ENCODE measurements around the gene TXNRD1.
"Not testable (repeated sequence)": the region's sequence is repeated elsewhere in the genome, so short reads cannot be mapped to it uniquely, and the experiment has no call there.

Gene TXNRD1

GRCh38 chr12:104281636-104282035 lies 66.1 kb downstream of the TXNRD1 start:
- no peak for ATAC-seq

DNA sequence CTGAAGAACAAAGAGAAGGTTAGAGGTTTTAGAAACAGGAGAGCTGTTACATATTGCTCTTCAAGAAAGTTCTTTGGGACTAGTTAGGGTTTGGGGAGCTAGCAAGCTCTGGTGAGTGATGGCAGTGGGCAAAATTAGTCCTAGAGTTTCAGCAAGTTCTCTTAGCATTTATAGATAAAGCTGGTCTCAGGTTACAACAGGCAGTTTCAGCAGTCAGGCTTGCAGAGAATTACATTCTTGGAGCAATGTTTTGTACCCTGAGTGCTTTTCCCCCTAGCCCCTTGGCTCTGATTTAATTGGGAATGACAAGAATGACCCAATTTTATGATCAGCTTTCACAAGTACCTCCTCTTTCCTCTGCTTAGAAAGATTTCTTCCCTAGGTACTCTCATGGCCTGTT lies 66.5 kb downstream of the TXNRD1 start:
- ATAC-seq = no peak

DNA sequence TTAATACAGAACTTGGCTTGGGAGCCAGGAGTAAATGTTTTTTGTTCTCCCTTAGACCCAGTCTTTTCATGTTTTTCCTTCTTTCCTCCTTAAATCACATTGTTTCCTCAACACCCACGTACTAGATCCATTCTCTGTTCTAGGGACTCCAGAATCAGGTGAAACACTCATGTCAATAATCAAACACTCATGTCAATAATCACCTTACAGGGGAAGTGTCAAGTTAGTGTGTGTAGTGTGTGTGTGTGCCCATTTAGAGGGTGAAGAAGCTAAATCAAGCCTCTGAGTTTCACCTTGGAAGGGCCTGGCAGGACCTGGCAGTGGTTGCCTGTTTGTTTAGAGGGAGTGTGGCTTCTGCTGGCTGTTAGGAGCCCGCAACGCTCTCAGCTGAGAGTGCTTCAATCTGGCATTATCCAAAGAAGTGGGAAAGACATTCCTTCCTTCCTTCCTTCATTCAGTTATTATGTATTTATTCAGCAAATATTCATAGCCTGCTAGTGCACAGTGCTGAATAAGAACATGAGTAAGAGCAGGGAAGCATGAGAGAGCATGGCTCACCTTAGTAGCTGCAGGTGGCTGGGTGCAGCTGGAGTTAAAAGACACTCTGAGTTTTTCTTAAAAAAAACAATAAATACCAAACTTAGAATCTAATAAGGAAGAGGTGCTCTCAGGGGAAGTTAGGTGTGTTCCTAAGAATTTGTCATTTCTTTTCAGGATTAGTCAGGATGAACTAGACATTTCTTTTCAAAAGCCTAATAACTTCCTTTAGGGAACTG lies 70.3 kb downstream of the TXNRD1 start:
- ATAC-seq = peak; percentile 27 to 34

DNA sequence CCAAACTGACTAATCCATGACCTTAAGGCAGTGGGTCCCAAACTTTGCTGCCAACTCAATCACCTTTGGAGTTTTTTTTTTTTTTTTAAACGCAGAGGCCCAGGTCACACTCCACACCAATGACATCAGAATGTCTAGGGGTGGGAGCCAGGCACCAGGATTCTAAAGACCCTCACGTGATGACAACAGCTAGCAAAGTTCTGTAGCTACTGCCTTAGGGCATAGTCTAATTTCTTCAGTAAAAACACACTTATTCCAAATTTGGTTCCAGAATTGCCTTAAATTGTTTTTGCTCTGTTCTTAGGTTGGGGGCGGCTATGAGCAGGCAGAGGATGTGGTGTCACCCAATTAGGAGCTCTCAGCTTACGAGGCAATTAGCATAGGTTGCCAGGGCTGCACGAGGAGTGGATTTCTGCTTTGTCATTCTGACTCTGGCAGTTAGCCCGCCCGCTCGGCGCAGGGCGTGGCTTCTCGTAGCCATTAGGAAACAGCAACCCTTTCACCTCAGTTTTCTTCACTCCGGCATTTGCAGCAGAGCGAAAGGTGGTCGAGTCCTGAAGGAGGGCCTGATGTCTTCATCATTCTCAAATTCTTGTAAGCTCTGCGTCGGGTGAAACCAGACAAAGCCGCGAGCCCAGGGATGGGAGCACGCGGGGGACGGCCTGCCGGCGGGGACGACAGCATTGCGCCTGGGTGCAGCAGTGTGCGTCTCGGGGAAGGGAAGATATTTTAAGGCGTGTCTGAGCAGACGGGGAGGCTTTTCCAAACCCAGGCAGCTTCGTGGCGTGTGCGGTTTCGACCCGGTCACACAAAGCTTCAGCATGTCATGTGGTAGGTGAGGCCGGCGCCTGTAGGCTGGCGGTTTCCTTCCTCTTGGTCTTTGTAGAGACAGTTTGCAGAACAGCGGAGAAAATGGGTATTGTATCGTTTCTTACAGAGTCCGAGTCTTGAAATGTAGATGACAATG lies 71.2 kb downstream of the TXNRD1 start:
- ATAC-seq = peak; percentile 88 to 89

GRCh38 chr12:104288635-104289274 lies 73.2 kb downstream of the TXNRD1 start:
- ATAC-seq = peak; percentile 50 to 58

GRCh38 chr12:104290320-104290719 lies 74.7 kb downstream of the TXNRD1 start:
- ATAC-seq = no peak

DNA sequence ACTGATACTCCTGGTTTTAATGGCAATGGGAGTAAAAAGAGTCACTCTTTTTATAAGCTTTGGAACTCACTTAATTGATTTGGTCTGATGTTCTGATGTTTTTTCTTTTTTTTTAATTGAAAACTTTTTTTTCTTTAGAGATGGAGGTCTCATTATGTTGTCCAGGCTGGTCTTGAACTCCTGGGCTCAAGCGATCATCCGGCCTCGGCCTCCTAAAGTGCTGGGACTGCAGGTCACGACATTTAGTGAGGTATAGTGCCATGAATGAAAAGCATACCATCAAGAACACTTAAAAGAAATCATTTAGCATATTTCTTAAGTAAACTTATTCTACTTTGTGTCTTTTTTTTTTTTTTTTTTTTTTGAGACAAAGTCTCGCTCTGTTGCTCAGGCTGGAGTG lies 75.3 kb downstream of the TXNRD1 start:
- ATAC-seq = no peak

GRCh38 chr12:104291867-104292524 lies 76.4 kb downstream of the TXNRD1 start:
- ATAC-seq = no peak

DNA sequence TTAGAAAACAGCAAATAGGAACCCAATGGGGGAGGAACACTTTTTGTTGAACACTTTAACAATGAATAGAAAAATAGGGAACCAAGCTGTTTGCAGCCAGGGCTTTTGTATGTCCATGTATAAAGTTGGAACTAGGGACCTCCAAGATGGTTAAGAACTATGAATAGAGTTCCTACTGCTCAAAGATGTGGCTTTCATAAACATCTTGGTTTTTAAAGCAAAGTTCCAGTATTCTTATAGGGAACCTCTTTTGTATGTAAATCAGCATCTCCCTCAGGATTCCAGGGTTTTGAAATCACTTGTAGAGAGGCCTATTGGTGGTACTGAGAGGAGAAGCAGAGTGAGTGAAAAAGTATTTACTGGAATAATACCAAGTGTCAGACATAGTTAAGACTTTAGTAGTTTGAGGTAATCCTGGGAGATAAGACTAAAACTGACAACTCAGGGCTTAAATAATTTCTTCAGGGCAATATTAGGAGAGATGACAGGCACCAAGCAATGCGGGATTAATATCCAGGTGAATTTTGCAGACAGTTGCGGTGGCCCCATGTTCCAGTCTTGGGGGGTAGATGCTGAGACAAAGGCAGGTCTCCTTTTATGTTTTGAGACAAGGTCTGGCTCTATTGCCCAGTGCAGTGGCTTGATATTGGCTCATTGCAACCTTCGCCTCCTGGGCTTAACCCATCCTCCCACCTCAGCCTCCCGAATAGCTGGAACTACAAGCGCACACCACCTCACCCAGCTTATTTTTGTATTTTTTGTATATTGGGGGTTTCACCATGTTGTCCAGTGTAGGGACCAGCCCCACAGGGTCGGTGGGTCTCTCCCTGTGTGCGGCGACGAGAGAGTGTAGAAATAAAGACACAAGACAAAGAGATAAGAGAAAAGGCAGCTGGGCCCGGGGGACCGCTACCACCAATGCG lies 77.6 kb downstream of the TXNRD1 start:
- no peak for ATAC-seq

DNA sequence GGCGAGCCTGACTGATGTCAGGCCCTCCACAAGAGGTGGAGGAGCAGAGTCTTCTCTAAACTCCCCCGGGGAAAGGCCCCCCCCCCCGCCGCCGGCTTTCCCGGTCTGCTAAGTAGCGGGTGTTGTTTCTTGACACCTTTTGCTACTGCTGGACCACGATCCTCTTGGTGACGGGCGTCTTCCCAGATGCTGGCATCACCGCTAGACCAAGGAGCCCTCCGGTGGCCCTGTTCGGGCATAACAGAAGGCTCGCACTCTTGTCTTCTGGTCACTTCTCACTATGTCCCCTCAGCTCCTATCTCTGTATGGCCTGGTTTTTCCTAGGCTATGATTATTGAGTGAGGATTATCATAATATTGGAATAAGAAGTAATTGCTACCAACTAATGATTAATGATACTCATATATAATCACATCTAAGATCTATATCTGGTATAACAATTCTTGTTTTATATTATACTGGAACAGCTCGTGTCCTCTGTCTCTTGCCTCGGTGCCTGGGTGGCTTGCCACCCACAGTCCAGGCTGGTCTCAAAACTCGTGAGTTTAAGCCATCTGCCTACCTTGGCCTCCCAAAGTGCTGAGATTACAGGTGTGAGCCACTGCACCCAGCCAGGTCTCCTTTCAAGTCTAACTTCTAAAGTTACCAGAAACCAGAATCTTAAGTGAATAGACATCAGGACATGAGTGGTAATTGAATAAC lies 78.7 kb downstream of the TXNRD1 start:
- not testable (repeated sequence) for ATAC-seq

- no peak for ATAC-seq
These were observed 79.5 kb downstream of the TXNRD1 start for GRCh38 chr12:104294927-104295668.

DNA sequence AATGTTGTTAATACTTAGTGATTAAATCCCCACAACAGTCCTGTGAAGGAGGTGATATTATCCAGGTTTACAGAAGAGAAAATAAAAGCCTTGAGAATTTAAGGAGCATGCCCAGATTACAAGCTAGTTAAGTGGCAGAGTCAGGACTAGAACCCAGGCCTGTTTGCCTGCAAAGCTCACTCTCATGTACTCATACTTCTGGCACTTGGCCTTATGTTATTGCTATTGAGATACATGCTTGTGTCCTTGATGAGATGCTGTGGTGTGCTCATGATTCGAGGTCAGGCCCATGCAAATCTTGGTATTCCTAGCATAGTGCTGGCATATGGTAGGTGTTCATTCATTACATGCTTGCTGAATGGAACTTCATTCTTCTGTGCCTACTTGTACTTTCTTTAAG lies 80.4 kb downstream of the TXNRD1 start:
- no peak for ATAC-seq

DNA sequence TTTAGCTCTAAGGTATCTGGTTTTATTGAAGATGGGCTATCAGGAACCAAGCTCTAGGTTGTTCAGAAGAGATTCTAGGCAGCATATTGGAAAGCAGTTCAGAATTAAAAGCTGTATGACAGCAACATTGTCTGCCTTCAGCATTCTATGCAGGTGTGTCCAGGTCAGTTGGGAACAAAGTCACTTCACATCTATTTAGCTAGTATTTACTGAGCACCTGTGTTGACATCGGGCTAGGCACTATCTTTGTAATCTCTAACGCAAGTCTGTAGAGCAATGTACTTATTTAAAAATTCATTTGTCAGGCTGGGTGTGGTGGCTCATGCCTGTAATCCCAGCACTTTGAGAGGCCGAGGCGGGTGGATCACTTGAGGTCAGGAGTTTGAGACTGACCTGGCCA lies 81.1 kb downstream of the TXNRD1 start:
- ATAC-seq = no peak

DNA sequence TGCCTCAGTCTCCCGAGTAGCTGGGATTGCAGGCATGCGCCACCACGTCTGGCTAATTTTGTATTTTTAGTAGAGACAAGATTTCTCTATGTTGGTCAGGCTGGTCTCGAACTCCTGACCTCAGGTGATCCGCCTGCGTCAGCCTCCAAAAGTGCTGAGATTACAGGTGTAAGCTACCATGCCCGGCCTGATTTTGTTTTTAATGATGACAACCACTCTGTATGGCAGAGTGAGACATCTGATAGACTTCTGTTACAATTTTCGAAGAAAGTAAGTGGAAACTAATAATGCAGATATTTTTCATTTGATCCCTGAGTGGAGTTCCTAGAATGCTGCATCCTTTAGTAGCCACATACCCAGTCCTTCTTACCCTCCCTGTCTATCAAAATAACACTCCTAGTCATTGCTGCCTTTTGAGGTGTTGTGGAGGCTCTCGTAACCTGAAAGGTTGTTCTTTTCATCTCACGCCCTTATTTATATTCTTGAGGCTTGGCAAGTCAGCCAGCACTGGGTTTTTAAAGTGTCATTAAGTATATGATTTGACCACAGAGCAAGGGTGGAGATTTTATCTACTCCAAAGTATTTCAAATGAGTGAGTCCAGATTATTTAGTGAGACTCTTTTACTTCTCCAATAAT lies 82.0 kb downstream of the TXNRD1 start:
- peak in 1 of 2 donors; percentile 46 for ATAC-seq

- no peak for ATAC-seq
These were observed 84.4 kb downstream of the TXNRD1 start for GRCh38 chr12:104299842-104300481.

GRCh38 chr12:104303538-104304151 lies 88.1 kb downstream of the TXNRD1 start, which contains the start of gene EID3:
Gene EID3 (plus strand): TSS chr12:104303739. CDS start chr12:104303935, 196 bp downstream.
- ATAC-seq = peak; percentile 96 to 98

DNA sequence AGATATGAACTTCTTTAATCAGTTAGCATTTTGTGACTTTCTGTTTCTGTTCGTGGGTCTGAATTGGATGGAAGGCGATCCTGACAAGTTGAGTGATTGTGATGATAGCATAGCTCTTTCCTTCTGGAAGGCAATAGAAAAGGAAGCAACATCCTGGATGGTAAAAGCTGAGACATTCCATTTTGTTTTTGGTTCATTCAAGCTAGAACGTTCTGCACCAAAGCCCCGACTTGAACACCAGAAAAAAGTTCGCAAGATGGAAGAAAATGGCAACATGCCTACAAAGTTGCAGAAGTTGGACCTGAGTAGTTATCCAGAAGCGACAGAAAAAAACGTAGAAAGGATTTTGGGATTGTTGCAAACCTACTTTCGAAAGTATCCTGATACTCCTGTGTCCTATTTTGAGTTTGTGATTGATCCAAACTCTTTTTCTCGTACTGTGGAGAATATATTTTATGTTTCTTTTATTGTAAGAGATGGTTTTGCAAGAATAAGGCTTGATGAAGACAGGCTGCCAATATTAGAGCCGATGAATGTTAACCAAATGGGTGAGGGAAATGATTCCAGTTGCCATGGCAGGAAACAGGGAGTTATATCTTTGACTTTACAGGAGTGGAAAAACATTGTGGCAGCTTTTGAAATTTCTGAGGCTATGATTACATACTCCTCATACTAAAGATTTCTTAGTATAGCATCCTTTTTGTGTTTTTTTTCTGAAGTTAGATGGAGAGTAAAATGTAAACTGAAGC lies 88.9 kb downstream of the TXNRD1 start:
- no peak for ATAC-seq

- no peak for ATAC-seq
These were observed 89.8 kb downstream of the TXNRD1 start for GRCh38 chr12:104305349-104305748.

Measured in activated CD4-positive, CD25-positive, alpha-beta regulatory T cell treated with anti-CD3 and anti-CD28 coated beads, Interleukin-2, amount 50 U/mL, for 24 hours (primary cell).